Endothelial cell of umbilical vein (primary cell): ENCODE measurements around the gene TRIM17. TPM values are rescaled to one million over a fixed set of nuclear protein-coding genes. Genes with fewer than 3 reads are reported as not detected.

Experiments used
- BruUV-seq: library from RNA; stranded (reverse); fragments of 400-500 nt; replicated peaks from 2 replicates; lab custom pipeline; 2021; lab: Mats Ljungman, UMichigan
- CTCF ChIA-PET: fragments of 300-600, 350-600 bp; sonication (Branson Sonifier 250); formaldehyde crosslinking; loops from one replicate; lab custom pipeline; 2021; ENCODE audit warnings: antibody characterized with exemption, inconsistent platforms; lab: Charles Lee
- POLR2A ChIA-PET: fragments of 300-600, 350-600 bp; sonication (Branson Sonifier 250); formaldehyde crosslinking; loops from one replicate; lab custom pipeline; 2021; ENCODE audit warnings: antibody characterized with exemption, inconsistent platforms; lab: Charles Lee
- DNase-seq: peaks from one replicate; pipeline ENCODE4 v3.0.0-alpha.2; 2011; ENCODE audit warnings: low read depth, low spot score
- FAIRE-seq: peaks from 2 replicates; lab custom pipeline; 2011; peaks lifted over from hg19 to GRCh38; lab: Jason Lieb, UNC
- H2AFZ ChIP-seq: 2 replicates; pipeline ENCODE4 v1.6.0; 2012; ENCODE audit warnings: low read depth, low read length, control low read depth, inconsistent platforms
- H3K27ac ChIP-seq: 2 replicates; pipeline ENCODE4 v1.5.1; 2011; ENCODE audit warnings: low read depth, mild to moderate bottlenecking, control low read depth, low read length, moderate library complexity; ENCODE audit not compliant: insufficient read depth
- H3K27me3 ChIP-seq, 2 experiments: 2 replicates each; pipeline versions ENCODE4 v1.6.0 to v1.6.1; 2011; ENCODE audit warnings: low read length in 2 of 2, mixed read lengths in 1 of 2; ENCODE audit not compliant: control insufficient read depth in 2 of 2, insufficient read depth in 2 of 2
- H3K36me3 ChIP-seq, 2 experiments: 2 replicates in 1 of 2; 3 replicates in 1 of 2; pipeline ENCODE4 v1.5.1; 2011; ENCODE audit warnings: low read length in 2 of 2, mild to moderate bottlenecking in 1 of 2, moderate library complexity in 1 of 2; ENCODE audit not compliant: control insufficient read depth in 2 of 2, insufficient read depth in 2 of 2; ENCODE audit errors: extremely low read depth in 1 of 2
- H3K4me1 ChIP-seq: 3 replicates; pipeline ENCODE4 v1.5.1; 2011; ENCODE audit warnings: mild to moderate bottlenecking, low read length; ENCODE audit not compliant: control insufficient read depth, insufficient read depth; ENCODE audit errors: extremely low read depth
- H3K4me2 ChIP-seq: 2 replicates; pipeline ENCODE4 v1.6.1; 2011; ENCODE audit warnings: low read length, control low read depth, mixed read lengths; ENCODE audit not compliant: insufficient read depth
- H3K4me3 ChIP-seq, 3 experiments: fragments of 200-600 bp in 1 of 3; sonication (generic), shearing (Covaris generic) in 1 of 3; replicated peaks in 1 of 3; 2 replicates each; pipeline ENCODE4 v1.5.1; 2011 to 2016; ENCODE audit warnings: control low read depth in 3 of 3, low read length in 3 of 3, mild to moderate bottlenecking in 2 of 3, inconsistent platforms in 1 of 3, low read depth in 1 of 3, moderate library complexity in 1 of 3; ENCODE audit not compliant: insufficient read depth in 1 of 3
- H3K79me2 ChIP-seq: 2 replicates; pipeline ENCODE4 v1.6.0; 2012; ENCODE audit warnings: low read length, inconsistent platforms; ENCODE audit not compliant: control insufficient read depth, insufficient read depth
- H3K9ac ChIP-seq: replicated peaks from 2 replicates; pipeline ENCODE3; 2011; ENCODE audit warnings: low read length, control low read depth; ENCODE audit not compliant: insufficient read depth; ENCODE audit errors: extremely low read depth
- H3K9me1 ChIP-seq: replicated peaks from 3 replicates; pipeline ENCODE4 v1.6.0; 2011; ENCODE audit warnings: mild to moderate bottlenecking, low read length; ENCODE audit not compliant: control insufficient read depth, insufficient read depth; ENCODE audit errors: extremely low read depth
- H3K9me3 ChIP-seq: replicated peaks from 2 replicates; pipeline ENCODE4 v1.5.1; 2012; ENCODE audit warnings: low read length, inconsistent platforms; ENCODE audit not compliant: control insufficient read depth, insufficient read depth
- H4K20me1 ChIP-seq: replicated peaks from 2 replicates; pipeline ENCODE3; 2011; ENCODE audit warnings: mild to moderate bottlenecking, low read length; ENCODE audit not compliant: control insufficient read depth, insufficient read depth; ENCODE audit errors: extremely low read depth
- CTCF ChIP-seq, 2 donors: IDR thresholded peaks; 1 replicate in 1 of 2; 2 replicates in 1 of 2; pipeline ENCODE4 v1.5.1; 2011; ENCODE audit warnings: low read length in 2 of 2, mild to moderate bottlenecking in 2 of 2, moderate library complexity in 2 of 2, control low read depth in 1 of 2, inconsistent platforms in 1 of 2, low read depth in 1 of 2; ENCODE audit not compliant: insufficient read depth in 1 of 2; ENCODE audit errors: extremely low read depth in 1 of 2
- EZH2 ChIP-seq: IDR thresholded peaks from 2 replicates; pipeline ENCODE4 v1.6.1; 2012; ENCODE audit warnings: borderline replicate concordance, low read depth, mild to moderate bottlenecking, moderate library complexity, low read length, inconsistent platforms; ENCODE audit not compliant: severe bottlenecking
- FOS ChIP-seq: IDR thresholded peaks from 2 replicates; pipeline ENCODE4 v1.6.1; 2011; ENCODE audit warnings: mild to moderate bottlenecking, low read length, moderate library complexity, borderline replicate concordance; ENCODE audit not compliant: insufficient read depth
- JUN ChIP-seq: IDR thresholded peaks from 2 replicates; pipeline ENCODE4 v1.6.1; 2011; ENCODE audit warnings: borderline replicate concordance, low read depth; ENCODE audit not compliant: insufficient read length, insufficient read depth
- MAX ChIP-seq: IDR thresholded peaks from 2 replicates; pipeline ENCODE4 v1.6.1; 2011; ENCODE audit not compliant: insufficient read depth, insufficient read length
- MYC ChIP-seq: IDR thresholded peaks from one replicate; pipeline ENCODE4 v1.6.1; 2011; ENCODE audit warnings: mild to moderate bottlenecking, low read depth, low read length
- POLR2AphosphoS5 ChIP-seq: IDR thresholded peaks from 2 replicates; pipeline ENCODE4 v1.6.1; 2012; ENCODE audit warnings: low read depth, mild to moderate bottlenecking, control low read depth, low read length, moderate library complexity; ENCODE audit not compliant: insufficient read depth
- dilution Hi-C: fragments of 300-500 bp; cut with MboI; formaldehyde crosslinking; loops from one replicate; pipeline ENCODE4 v1.15.0; 2019; ENCODE audit warnings: low sequenced_read_pairs; ENCODE audit not compliant: extremely low pct_ligation_motif_present
- intact Hi-C: fragments of 100-400 bp; cut with micrococcal nuclease; formaldehyde crosslinking; loops from one replicate; pipeline ENCODE4 v1.10.0; 2022
- polyA plus RNA-seq, 4 experiments: library from polyadenylated mRNA; depleted of rRNA in 3 of 4; stranded (reverse) in 3 of 4; unstranded in 1 of 4; fragments of >200 nt; gene quantifications; 2 replicates each; pipeline versions ENCODE4 v1.2.1 to v1.2.3, GENCODE V29; 2011 to 2012; ENCODE audit warnings: missing spikeins in 1 of 4
- total RNA-seq: library from RNA; stranded (reverse); gene quantifications from 2 replicates; pipeline ENCODE4 v1.2.3, GENCODE V29; 2021

Gene TRIM17
- total and polyA plus RNA-seq, 2 donors (not counting 3 experiments of a cell fraction or from before 2014, with no cell fraction given) = not detected

- CTCF ChIA-PET = no interaction called here
- no TSS peak for BruUV-seq
- H3K27ac ChIP-seq = no peak overlapping the region
- no peaks in the 10 kb centered on the region for H3K36me3 ChIP-seq
- no peak for TF ChIP-seq CTCF (IDR thresholded peaks at IDR 0.05; ENCODE audit: extremely low read depth in 1 of 2, insufficient read depth in 1 of 2, low read depth in 1 of 2, low read length in 2 of 2)
- no peak for TF ChIP-seq FOS
- TF ChIP-seq MAX = no peak
- no peak for TF ChIP-seq MYC
- no peak for TF ChIP-seq POLR2AphosphoS5
- no peak for TF ChIP-seq EZH2
- TF ChIP-seq JUN = no peak
- intact Hi-C loops (no loop called here), dilution Hi-C loops (no loop called here)
- H3K27me3 ChIP-seq = no peaks in the 10 kb centered on the region
- H3K9me3 ChIP-seq = no peaks in the 10 kb centered on the region
- no peaks in the 10 kb centered on the region for H3K4me1 ChIP-seq
- DNase-seq (no peak), FAIRE-seq (no peak)
- POLR2A ChIA-PET = no interaction called here
- H3K4me2 ChIP-seq = no peak overlapping the region
- H4K20me1 ChIP-seq = no peaks in the 10 kb centered on the region
- H3K9ac ChIP-seq = no peak overlapping the region
- H3K9me1 ChIP-seq = no peaks in the 10 kb centered on the region
- no peaks in the 10 kb centered on the region for H3K79me2 ChIP-seq
- H3K4me3 ChIP-seq = no peak overlapping the region
- no peak overlapping the region for H2AFZ ChIP-seq
Observed at GRCh38 chr1:228364706-228365213, 51.9 kb downstream of the TRIM17 start.
